GM18505 (cell line): ENCODE measurements around the gene USP47.

ENCODE experiments used
- ATAC-seq: cut with Tn5 transposase; IDR thresholded peaks from one replicate; pipeline ENCODE4 v1.9.1; 2021; ENCODE audit not compliant: unreplicated experiment
- POLR2A ChIP-seq: IDR thresholded peaks from 4 replicates; pipeline ENCODE4 v1.6.1; 2011; ENCODE audit warnings: borderline replicate concordance; ENCODE audit not compliant: insufficient read depth, insufficient read length; ENCODE audit errors: extremely low read depth

Gene USP47

DNA sequence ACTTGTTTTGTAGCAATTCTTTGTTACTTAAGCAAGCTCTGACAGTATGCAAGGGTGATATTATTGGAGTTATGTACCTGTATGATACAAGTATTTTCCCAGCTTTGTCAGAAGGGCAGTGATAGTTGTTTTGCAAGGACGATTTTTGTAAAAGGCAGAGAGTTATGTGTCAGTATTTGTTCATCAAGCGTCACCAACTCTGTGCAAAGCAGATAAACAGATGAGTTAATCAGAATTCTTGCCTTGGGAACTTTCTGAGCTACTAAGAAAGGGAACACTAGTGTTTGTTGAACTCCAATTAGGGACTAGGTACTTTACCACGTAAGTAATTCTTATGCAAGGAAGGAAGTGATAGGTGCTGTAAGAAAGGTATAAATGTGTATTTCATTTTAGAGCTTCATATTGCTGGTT lies 1.4 kb downstream of the USP47 start:
- no peak for ATAC-seq
- no peak for TF ChIP-seq POLR2A

DNA sequence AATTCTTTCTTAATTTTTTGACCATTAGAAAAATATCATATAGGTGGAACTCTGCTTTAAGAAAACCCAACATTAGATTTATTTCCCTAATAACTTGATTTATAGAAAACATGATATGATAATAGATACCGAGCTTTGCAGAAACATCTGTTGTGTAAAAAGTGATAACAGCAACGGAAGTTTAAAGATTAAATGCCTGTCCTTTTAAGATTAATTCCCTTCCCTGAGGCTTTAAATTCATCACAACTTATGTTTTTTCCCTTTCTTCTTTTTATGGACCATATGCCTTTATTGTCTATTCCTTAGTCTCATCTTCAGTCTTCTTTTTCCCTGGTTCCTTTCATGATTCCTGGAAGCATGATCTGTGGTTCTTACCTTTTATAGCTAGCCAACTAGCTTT lies 1.9 kb downstream of the USP47 start:
- TF ChIP-seq POLR2A: no peak
- ATAC-seq: no peak

DNA sequence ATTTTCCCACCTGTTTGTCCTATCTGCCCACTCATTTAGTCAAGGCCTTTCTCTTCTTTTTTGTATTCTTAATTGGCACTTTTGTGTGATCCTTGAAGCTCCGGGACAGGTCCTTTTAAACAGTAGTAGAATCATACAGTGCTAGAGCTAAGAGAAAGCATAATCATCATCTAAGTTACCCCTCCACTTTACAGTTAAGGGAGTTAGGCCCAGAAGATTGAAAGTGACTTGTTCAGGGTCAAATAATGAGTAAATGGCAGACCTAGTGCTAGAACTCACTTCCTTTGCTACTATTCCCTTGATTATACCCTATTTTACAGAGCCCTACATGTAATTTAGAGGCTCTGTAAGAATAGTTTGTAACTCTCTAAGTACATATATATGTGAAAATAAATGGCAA lies 2.5 kb downstream of the USP47 start:
- TF ChIP-seq POLR2A: no peak

DNA sequence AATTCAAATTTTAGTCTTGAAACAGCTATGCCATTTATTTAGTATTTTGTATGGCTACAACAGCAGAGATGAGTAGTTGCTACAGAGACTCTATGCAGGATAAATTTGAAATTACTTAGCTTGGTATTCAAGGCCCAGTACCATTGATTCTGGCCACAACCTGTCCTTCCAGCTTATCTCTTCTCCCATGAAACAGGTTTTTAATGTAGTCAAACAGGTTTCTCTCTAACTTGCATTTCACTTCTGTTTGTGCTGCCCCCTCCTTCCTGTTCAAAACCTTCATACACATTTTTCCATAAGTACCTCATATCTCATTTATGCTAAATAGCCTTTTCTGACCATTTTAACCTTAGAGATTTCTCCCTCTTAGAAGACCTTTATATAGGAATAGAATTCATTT lies 3.3 kb downstream of the USP47 start:
- TF ChIP-seq POLR2A: no peak
- ATAC-seq: no peak

More for the DNA sequence above, 2.5 kb downstream of the USP47 start:
- no peak for ATAC-seq

DNA sequence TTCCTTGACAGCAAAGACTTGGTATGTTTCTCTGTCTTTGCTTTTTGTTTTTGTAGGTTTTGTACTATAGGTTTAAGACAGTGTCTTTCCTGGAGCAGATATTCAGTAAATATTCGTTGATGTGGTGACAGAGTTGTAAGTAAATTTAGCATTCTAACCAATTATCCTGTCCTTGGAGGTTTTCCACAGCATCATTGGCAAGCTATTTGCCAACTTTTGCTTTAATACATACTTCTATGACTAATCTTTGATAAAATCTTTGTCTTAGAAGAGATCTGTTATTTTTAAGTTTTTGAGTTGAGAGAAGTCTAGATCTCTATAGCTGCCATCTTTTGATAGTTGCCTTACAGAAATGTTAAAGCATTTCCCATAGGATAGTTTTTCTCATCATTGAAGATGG lies 3.8 kb downstream of the USP47 start:
- TF ChIP-seq POLR2A: no peak
- ATAC-seq: no peak

DNA sequence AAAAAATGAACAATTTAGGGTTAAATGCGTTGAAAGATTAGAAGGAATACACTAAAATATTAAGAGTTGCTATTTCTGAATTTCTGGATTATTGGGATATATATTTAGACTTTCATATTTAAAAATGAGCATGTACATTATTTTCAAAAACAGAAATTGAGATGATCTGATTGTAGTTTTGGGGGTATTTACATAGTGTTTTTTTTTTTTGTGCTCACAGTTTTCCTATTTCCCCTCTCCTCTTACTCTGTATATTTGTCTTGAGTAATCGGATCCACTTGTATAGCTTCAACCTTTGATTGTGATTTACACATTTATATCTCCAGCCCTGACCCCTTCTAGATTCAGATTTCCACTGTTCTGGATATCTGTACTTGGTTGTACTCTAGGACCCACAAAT lies 5.3 kb downstream of the USP47 start:
- no peak for ATAC-seq
- TF ChIP-seq POLR2A: no peak

DNA sequence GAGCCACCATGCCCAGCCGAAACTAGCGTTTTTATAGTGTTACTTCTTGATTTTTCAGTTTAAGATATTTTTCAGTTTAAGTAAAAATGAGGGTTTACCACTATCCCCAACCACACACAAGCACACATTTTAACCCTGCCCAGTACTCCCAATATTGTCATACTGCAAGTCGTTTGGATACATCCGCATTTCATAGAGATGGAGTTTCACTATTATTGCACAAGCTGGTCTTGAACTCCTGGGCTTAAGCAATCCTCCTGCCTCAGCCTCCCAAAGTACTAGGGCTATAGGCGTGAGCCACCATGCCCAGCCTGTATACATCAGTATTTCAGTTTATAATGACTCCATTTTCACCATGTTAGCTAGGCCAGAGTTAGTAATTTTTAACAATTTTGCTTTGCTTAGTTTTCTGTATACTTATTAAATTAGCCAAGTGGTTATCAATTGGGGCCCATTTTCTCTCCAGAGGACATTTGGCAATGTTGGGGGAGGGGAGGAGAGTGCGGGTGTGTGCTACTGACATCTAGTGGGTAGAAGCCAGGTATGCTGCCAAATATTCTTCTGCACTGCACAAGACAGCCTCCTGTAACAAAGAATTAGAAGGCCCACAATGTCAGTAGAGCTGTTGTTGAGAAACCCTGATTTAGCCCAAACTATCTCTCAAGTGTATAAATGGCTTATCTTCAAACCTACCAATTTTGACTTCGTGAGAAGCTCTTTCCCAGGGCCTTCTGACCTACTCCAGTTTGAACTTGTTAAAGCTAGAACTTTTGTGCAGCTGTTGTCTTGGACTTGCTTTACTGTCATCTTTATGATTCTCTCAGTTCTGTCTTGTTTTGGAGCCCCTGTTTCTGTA lies 7.3 kb downstream of the USP47 start:
- TF ChIP-seq POLR2A: no peak
- peak; percentile 63 for ATAC-seq

DNA sequence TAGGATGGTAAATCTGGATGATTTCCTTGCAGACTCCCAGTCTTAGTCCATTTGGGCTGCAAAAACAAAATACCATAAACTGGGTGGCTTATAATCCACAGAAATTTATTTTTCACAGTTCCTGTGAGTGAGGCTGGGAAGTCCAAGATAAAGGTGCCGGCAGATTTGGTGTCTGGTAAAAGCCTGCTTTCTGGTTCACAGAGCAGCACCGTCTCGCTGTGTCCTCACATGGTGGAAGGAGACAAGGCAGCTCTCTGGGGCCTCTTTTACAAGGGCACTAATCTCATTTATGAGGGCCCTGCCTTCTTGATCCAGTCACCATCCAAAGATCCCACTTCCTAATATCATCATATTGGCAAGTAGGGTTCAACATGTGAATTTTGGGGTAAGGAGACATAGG lies 8.9 kb downstream of the USP47 start:
- TF ChIP-seq POLR2A: no peak
- ATAC-seq: no peak

DNA sequence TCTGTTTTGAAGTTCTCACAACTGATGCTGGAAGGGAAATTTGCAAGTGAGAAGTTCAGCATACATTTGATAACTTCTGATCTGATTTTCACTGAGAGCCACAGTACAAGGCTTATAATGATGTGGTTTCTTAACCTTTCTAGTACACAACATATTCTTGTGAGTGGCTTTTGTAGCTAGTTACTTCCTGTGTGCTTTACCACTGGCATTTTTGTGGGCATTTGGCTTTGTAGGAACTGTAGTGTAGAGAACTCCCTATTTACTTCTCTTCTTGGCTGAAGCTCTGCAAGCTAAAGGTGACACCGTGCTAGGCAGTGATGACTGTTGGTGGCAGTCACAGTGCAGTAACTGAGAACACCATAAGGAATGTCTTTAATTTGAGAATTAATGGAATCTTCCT lies 14.9 kb downstream of the USP47 start:
- TF ChIP-seq POLR2A: no peak
- no peak for ATAC-seq

DNA sequence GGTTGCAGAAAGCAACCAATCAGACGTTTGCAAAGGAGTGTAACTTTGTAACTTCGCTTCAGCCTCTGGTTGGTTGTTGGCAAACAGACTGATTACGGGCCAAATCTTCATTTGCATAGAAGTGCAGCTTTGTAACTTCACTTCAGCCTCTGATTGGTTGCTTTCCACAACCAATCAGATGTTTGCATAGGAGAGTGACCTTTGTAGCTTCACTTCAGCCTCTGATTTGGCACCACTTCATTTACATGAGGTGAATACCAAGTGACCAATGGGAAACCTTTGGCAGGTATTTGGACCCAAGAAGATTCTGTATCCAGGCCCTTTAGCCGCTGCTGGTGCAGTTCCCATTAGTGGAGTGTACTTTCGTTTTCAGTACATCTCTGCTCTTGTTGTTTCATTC lies 16.0 kb downstream of the USP47 start:
- ATAC-seq: no peak
- TF ChIP-seq POLR2A: no peak

DNA sequence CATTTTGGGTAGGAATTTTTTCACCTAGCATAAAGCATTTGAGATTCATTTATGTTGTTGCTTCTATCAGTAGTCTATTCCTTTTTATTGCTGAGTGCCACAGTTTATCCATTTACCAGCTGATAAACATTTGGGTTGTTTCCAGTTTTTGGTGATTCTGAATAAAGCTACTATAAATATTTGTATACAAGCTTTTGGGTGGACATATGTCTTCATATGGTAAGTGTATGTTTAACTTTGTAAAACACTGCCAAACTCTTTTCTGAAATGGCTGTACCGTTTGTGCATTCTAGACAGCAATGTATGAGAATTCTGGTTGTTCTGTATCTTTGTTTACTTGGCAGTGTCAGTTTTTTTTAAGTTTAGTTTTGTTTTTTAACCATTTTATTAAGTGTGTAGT lies 16.9 kb downstream of the USP47 start:
- TF ChIP-seq POLR2A: no peak
- ATAC-seq: no peak

DNA sequence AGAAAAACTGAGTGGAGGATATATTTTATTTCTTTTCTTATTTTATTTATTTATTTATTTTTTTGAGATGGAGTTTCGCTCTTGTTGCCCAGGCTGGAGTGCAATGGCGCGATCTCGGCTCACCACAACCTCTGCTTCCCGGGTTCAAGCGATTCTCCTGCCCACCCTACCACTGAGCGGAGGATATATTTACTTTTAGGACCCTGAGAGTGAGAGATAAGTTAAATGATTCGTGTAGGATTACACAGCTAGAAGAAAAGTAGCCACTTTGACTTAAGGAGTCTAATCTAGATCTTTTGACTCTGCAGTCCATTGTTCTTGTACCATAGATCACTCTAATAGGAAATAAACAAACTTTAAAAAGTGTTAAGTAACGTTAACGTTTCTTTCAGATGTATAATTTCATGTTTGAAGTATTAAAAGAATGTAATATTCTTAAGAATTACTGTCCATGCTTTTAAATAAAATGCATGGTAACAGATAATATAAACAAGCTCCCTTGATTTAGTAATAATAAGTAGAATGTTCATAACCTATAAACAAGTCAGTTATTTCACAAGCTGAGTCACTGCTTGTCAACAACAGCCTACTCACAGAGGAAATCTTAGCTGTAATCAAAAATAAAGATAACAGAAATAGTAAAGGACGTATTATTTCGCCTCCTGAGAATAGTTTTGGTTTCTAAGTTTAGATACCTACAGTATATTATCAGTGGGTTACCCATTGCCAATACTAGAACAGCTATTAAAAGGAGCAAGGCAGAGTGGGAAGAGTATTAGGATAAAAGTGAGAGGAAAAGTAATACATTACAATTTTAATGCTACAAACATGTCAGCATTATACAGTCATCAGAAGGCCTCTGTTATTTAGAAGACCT lies 18.6 kb downstream of the USP47 start:
- TF ChIP-seq POLR2A: no peak
- ATAC-seq: no peak

DNA sequence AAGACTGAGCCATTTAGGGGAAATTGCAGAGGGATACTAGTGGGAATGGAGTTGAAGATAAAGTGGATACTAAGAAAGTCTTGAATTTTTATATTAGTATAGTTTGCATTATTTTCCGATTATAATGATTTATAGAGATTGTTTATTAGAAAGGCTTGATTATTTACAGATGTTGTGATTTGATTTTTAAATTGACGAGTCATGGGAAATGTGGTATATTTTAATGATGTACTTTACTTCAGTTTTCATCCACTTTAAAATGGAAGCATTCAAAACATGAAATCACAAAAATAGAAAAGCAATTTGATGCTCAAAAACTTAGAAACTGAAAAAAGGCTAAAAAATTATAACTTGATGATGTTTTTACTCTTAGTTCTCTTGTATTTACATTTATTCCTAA lies 21.2 kb downstream of the USP47 start:
- ATAC-seq: no peak
- TF ChIP-seq POLR2A: no peak

DNA sequence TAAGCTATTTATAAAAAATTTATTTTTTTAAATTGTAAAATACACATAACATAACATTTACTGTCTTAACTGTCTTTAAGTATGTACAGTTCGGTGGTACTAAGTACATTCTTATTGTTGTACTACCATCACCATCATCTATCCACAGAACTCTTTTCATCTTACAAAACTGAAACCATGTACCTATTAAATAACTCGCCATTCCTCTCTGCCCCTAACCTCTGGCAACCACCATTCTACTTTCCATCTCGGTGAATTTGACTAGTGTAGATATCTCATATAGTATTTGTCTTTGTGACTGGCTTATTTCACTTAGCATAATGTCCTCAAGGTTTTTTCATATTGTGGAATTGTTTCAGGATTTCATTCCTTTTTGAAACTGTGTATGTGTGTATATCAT lies 22.6 kb downstream of the USP47 start:
- no peak for ATAC-seq
- TF ChIP-seq POLR2A: no peak

DNA sequence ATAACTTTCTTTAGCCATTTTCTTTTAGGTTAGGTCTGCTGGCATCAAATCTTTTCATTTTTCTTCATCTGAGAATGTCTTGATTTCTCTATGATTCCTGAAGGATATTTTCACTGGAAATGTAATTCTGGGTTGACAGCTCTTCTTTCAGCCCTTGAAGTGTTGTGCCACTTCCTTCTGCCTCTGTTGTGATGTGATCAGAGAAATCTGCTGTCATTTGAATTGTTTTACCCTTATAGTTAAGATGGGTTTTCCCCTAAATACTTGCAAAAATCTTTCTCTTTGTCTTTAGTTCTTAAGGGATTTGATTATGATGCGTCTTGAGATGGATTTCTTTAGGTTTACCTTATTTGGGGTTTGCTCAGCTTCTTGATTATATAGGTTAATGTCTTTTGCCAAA lies 23.0 kb downstream of the USP47 start:
- ATAC-seq: no peak
- no peak for TF ChIP-seq POLR2A

DNA sequence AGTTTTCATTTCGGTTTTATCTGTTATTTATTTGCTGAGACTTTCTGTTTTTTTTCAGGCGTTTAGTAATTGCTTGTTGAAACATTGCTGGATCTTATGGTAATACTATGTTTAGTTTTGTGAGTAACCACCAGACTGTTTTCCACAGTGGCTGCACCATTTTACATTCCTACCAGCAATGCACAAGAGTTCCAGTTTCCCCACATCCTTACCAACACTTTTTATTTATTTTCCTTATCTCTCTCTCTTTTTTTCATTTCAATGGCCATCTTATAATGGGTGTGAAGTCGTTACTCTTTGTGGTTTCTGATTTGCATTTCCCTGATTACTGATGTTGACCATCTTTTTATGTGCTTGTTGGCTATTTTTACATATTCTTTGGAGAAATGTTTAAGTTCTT lies 23.7 kb downstream of the USP47 start:
- no peak for TF ChIP-seq POLR2A
- ATAC-seq: no peak
